ENCODE data around the gene NOSIP. TPM values are rescaled to one million over a fixed set of nuclear protein-coding genes. Genes with fewer than 3 reads are reported as not detected.

NOSIP gene
- total RNA-seq, 2 experiments from 2014 or later = 35.1 to 74.7 TPM

GRCh38 chr19:49590071-49590970, 10.0 kb upstream of the NOSIP start:
- Histone ChIP-seq H3K4me1 (ENCODE audit: insufficient read depth, low read length, poor library complexity, severe bottlenecking) (peaks cover 13% of the 10 kb centered on the region), H3K4me3 (ENCODE audit: low read depth, low read length, poor library complexity, severe bottlenecking) (peak overlapping the region; percentile 94), H3K36me3 (ENCODE audit: insufficient read depth, low read length) (peaks cover 19% of the 10 kb centered on the region), H2AFZ (ENCODE audit: low read length) (no peak overlapping the region), H3K79me2 (ENCODE audit: insufficient read depth, low read depth, low read length) (peaks cover 25% of the 10 kb centered on the region), H3K9me2 (ENCODE audit: insufficient read depth, low read length) (no peaks in the 10 kb centered on the region), H3K27ac (ENCODE audit: low read depth, low read length, poor library complexity, severe bottlenecking) (peak overlapping the region; percentile 96), H4K20me1 (ENCODE audit: insufficient read depth, low read length) (peaks cover 8% of the 10 kb centered on the region; the same call in 1 of the 2 replicates), H3K9me3 (ENCODE audit: low read length) (no peaks in the 10 kb centered on the region), H3K4me2 (ENCODE audit: low read length) (peak overlapping the region; percentile 97)
- peak; percentile 99 for DNase-seq (ENCODE audit: low spot score)
- TSS peak; percentile 87 for BruUV-seq (replicated peaks)
- intact Hi-C loops (cut with micrococcal nuclease; ENCODE audit: unreplicated experiment) = loop anchor here (2.0 to 5.0 kb wide), 3 partner anchors 50 to 287 kb away; partner anchors contain the start of genes AKT1S1, PRMT1, RRAS and TBC1D17
- TF ChIP-seq CTCF (conservative IDR thresholded peaks at IDR 0.05; ENCODE audit: low read length) (peak; percentile 16; the same call in 1 of the 2 replicates), EZH2phosphoT487 (IDR thresholded peaks at IDR 0.05; ENCODE audit: borderline replicate concordance, low read depth, low read length) (no peak)
- ChIA-PET CTCF (ENCODE audit: unreplicated experiment) (no interaction called here), POLR2A (interaction anchor here (0.6 to 4.3 kb wide), 6 partner anchors 10 to 1143 kb away, joined by 3 to 17 read pairs (median 3); partner anchors contain the start of genes NOSIP, PRRG2 and RRAS)

- CTCF ChIA-PET (ENCODE audit: unreplicated experiment) = no interaction called here
- DNase-seq (ENCODE audit: low spot score) = no peak
These were observed 9.1 kb upstream of the NOSIP start for GRCh38 chr19:49589502-49589905.

More at GRCh38 chr19:49589502-49589905, 9.1 kb upstream of the NOSIP start:
- intact Hi-C loops (cut with micrococcal nuclease; ENCODE audit: unreplicated experiment) = no loop called here
- Histone ChIP-seq H3K9me2 (ENCODE audit: insufficient read depth, low read length) (no peaks in the 10 kb centered on the region), H3K36me3 (ENCODE audit: insufficient read depth, low read length) (peaks cover 11% of the 10 kb centered on the region), H3K4me1 (ENCODE audit: insufficient read depth, low read length, poor library complexity, severe bottlenecking) (peaks cover 13% of the 10 kb centered on the region), H3K79me2 (ENCODE audit: insufficient read depth, low read depth, low read length) (peaks cover 25% of the 10 kb centered on the region), H3K9me3 (ENCODE audit: low read length) (no peaks in the 10 kb centered on the region), H4K20me1 (ENCODE audit: insufficient read depth, low read length) (peaks cover 8% of the 10 kb centered on the region; the same call in 1 of the 2 replicates), H3K4me3 (ENCODE audit: low read depth, low read length, poor library complexity, severe bottlenecking) (peak overlapping the region; percentile 38), H3K27ac (ENCODE audit: low read depth, low read length, poor library complexity, severe bottlenecking) (peak overlapping the region; percentile 36), H3K4me2 (ENCODE audit: low read length) (peak overlapping the region; percentile 69), H2AFZ (ENCODE audit: low read length) (peak overlapping the region; percentile 62; the same call in 1 of the 2 replicates)
- TF ChIP-seq CTCF (conservative IDR thresholded peaks at IDR 0.05; ENCODE audit: low read length) (no peak), EZH2phosphoT487 (IDR thresholded peaks at IDR 0.05; ENCODE audit: borderline replicate concordance, low read depth, low read length) (no peak)
- BruUV-seq (replicated peaks) = no TSS peak
- POLR2A ChIA-PET = interaction anchor here (0.6 to 2.7 kb wide), 3 partner anchors 9 to 276 kb away, joined by 3 to 9 read pairs (median 4); partner anchors contain the start of genes NOSIP and PRRG2
